HG03432 (cell line): ENCODE measurements around the gene MRGPRF.

ENCODE experiments used
- ATAC-seq: cut with Tn5 transposase; IDR thresholded peaks from one replicate; pipeline ENCODE4 v1.9.1; 2021; ENCODE audit warnings: mild to moderate bottlenecking, moderate library complexity; ENCODE audit not compliant: unreplicated experiment

The MRGPRF gene

DNA sequence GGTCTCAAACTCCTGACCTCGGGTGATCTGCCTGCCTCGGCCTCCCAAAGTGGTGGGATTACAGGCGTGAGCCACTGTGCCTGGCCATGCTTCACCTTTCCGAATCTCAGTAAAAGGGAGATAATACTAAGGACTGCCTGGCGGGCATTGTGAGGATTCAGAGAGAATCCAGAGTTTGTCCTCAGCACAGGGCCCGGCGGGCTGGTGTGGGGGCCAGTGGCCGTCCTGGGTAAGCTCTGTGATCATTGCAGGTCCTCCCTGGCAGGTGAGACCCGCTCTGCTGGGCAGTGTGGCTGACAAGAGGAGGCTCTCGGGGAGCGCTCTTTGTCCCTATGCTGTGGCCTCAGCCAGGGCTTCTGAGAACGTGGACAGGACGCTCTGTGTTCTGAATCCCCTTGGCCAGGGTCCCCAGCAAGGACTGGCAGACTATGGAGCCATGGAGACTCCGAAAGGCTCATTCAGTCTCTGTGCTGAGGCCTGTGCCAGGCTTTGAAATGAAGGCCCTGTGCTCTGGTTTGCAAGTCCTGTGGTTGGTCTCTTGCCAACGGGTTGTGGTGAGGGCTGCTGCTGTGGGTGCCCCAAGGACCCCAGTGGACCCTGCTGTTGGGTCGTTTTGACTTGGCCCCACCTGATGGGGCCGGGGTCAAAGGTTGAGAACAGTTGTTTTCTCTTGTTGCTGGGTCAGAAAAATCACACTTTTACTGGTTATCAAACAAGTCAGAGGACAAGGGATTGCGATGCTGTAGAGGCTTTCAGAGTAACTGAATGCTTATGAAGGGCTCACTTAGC, 37.7 kb upstream of the MRGPRF start:
- no peak for ATAC-seq

DNA sequence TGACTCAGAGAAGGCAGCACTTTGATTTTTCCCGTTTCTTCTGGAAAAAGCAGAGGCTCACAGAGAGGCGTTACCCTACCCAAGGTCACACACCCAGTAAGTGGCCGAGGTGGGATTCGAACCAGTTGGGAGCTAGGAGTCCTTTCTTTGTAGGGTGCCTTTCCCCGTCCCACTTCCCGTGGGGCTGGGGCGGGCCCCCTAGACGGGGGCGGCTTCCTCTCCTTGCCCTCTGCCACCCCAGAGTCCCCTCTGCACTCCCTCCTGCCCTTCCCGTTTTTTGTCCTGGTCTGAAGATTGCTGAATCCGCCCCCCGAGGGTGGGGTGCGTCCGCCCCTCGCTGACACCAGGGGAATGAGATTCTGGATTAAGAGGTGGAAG, 36.4 kb upstream of the MRGPRF start:
- ATAC-seq: no peak

DNA sequence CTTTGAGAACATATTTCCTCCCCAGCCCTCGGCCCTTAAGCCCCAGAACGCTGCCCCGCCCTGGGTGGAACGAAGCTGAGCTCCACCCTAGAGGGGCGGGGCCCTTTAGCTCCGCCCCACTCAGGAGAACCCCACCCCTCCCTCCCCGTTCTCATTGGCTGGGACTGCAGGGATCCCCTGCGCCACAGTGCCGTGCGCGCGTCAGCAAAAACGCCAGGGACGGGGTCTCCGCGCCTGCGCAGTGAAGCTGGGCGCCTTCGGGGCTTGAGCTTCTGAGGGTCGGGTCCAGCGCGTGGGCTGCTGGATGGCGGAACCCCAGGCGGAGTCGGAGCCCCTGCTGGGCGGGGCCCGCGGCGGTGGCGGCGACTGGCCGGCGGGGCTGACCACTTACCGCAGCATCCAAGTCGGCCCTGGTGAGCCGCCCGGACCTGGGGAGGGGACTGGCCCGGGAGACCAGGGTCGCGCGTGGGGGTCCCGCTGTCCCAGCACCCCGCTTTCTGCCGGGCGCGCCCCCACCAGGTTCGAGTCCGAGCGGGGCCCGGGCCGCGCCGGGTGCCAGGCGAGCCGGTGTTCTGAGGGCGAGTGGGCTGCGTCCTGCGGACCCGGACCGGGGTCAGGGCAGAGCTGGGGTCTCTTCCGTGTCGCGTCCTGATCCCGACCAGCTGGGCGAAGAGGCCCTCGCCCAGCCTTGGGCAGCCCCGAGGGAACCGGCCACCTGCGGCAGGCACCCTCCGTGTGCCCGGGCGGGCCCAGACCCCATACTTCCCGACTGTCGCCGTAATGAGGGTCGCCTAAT, 35.8 kb upstream of the MRGPRF start, which contains the start of gene TPCN2:
TPCN2 (plus strand) TSS at position 239 of the 796 bp plus-strand sequence; CDS start at position 305, 66 bp downstream.
- ATAC-seq: peak; percentile 82

DNA sequence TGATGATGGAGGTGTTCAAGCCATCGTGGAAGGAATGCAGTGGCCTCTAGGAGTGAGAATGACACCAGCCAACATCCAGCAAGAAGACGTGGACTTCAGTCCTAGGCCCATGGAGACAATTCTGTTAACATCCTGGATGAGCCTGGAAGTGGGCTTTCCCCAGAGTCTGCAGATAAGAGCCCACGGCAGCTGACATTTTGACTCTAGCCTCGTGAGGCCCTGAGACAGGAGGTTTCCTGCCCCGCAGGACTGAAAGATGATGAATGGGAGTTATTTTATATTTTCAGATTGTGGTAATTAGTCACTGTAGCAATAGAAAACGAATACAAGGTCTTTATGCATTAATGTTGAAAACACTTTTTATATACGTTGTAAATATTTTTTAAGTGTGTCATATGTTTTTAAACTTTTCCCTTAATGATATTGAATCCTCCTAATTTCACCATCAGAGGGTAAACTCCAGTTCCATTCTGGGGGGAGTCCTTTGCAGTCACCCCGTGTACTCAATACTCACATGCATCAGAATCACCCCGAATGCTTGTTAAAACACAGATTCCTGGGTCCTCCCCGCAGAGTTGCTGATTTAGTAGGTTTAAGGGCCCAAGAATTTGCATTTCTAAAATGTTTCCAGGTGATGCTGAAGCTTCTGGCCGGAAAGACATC, 35.1 kb upstream of the MRGPRF start:
- ATAC-seq: no peak

DNA sequence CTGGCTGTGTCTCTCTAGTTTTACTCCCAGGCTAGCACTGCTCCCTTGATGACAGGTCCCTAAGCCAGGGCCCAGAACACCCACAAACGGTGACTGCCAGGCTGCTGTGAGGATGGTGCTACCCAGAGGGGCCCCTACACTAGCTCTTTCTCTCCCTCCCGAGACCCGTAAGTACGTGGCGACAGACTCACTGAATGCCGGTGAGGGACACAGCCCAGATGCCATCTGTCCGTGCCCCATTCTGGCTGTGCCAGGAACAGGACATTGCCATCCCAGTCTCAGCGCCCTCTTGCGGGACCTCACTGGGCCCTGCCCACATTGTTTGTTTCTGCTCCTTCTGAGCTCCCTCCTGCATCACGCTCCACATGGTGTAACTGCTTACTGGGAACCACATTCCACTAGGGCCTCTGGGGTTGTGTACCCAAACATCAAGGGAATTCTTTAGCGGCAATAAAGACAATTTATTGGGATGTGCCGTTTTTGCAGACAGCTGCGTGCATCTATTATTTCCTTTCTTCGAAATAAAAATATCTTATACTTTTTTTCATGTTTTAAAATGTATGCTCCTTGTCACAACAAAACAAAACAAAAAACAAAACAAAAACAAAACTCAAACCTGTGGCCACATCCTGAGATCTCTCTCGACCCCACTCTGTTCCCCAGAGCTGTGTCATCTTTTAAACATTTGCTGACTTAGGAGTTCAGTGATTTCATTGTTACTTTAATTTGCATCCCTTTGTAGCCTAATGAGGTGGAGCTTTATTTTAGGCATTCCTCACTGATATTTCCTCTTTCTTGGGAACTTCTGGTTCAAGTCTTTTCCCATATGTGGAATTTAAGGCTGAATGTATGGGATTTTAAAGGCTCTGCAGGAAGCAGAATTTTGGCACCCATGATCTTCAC, 31.3 kb upstream of the MRGPRF start:
- ATAC-seq: no peak

DNA sequence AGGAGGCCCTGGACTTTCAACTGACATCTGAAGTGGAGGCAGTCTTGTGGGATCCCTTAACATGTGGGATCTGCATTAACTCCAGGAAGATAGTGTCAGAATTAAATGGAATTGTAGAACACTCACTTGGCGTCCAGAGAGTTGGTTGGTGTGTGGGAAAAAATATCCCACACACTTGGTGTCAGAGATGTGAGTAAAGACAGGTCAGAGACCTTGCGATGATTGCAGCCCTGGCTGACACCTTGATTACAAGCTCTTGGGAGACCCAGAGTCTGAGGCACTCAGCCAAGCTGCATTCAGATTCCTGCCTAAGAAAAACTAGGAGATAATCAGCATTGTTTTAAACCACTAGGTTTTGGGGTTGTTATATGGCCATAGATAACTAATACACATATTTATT, 28.5 kb upstream of the MRGPRF start:
- ATAC-seq: no peak

DNA sequence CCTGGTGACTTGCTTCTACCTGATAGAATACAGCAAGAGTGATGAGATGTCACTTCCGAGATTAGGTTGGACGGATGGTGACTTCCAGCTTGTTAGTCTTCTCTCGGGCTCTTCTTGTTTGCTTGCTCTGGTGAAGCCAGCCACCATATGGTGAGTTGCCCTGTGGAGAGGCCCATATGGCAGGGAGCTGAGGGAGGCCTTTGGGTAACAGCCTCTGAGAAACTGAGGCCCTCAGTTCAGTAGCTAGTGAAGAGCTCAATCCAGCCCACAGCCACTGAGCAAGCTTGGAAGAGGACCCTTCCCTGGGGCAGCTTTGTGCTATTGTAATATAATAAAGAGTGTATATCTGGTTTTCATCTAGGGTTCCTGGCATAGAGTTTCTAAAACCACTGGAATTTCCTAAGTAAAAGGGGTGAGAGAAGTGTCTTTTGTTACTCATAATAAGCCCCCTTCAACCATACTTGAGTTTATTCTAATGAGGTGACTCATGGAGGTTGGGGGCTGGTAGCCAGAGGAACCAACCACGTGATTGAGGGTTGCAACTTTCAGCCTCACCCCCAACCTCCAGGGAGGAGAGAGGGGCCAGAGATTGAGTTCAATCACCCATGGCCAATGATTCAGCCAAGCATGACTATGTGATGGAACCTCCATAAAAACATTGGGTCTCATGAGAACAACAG, 27.7 kb upstream of the MRGPRF start:
- no peak for ATAC-seq

DNA sequence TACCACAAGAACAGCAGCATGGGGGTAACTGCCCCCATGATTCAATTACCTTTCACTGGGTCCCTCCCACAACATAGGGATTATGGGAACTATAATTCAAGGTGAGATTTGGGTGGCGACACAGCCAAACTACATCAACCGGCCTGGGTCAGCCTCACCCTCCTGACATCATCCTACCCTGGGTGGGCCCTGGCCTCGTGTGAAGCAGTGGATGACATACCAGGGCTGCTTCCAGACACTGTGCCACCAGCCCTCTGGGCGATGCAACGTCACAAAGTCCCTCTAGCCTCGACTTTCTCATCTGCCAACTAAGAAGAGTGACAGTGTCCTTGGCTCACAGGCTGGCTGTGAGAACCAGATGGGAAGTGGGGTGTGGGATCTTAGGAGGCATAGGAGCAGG, 27.0 kb upstream of the MRGPRF start:
- no peak for ATAC-seq

DNA sequence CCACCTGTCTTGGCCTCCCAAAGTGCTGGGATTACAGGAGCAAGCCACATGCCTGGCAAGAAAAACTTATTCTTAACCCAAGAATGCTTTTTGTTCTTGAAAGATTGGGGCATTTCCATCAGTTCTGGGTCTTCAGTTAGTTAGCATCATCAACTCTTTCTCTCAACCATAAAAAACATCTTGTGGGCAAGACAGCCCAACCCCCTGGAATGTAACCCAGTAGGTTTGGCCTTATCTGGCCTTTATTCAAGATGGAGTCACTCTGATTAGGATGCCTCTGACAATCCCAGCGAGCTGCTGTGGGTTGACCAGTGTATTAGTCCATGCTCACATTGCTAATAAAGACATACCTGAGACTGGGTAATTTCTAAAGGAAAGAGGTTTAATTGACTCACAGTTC, 26.5 kb upstream of the MRGPRF start:
- ATAC-seq: no peak

DNA sequence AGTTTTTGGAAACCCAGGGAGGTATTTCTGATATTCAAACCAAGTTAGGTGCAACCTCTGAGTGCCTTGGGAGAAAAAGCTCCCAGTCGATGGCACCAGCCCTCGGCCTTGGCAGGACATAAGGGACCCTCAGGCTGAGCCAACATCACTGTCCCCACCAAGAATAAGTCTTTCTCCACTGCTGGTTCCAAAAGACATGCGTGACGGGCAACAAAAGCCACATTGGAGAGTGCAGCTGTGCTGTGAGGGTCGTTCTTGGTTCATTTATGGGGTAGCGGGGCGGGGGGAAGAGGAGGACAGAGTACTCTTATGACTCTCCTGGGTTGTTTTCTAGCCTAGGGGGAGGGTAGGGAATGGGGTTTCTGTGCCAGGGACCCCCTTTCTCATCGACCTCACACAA, 24.5 kb upstream of the MRGPRF start:
- no peak for ATAC-seq

DNA sequence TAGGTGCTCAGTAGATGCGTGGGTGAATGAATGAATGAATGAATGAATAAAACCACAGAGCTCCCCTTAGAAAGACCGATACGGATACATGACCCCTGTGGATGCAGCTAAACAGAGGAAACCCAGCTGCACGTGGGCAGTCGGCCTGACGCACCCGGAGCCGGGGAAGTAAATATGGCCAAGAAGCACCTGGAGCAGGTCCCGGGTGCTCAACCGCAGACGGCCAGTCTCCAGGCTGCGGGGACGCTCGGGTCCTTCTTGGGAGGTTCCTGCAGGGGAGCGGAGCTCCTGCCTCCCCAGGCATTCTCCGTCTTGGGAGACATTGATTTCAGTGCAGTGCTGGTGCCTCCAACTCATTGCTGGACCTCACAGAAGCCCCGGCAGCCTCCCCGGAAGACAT, 24.0 kb upstream of the MRGPRF start:
- no peak for ATAC-seq

DNA sequence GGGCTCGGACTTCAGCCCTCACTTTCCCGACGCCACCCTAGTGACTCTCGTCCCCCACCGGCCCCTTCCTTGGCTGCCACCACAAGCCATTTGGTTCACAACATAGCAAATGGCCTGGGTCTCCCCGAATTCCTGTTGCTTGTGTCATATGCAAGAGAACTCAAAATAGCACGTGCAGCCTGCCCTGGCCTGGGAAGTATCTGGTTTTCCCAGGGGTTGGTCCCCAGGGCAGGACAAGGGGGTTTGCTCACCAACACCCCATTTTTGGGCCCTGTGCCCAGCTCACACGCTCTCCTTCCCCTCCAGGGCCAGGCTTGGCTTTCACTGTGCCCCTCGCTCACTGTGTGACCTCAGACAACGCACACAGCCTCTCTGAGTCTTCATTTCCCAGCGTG, 22.9 kb upstream of the MRGPRF start:
- ATAC-seq: no peak

DNA sequence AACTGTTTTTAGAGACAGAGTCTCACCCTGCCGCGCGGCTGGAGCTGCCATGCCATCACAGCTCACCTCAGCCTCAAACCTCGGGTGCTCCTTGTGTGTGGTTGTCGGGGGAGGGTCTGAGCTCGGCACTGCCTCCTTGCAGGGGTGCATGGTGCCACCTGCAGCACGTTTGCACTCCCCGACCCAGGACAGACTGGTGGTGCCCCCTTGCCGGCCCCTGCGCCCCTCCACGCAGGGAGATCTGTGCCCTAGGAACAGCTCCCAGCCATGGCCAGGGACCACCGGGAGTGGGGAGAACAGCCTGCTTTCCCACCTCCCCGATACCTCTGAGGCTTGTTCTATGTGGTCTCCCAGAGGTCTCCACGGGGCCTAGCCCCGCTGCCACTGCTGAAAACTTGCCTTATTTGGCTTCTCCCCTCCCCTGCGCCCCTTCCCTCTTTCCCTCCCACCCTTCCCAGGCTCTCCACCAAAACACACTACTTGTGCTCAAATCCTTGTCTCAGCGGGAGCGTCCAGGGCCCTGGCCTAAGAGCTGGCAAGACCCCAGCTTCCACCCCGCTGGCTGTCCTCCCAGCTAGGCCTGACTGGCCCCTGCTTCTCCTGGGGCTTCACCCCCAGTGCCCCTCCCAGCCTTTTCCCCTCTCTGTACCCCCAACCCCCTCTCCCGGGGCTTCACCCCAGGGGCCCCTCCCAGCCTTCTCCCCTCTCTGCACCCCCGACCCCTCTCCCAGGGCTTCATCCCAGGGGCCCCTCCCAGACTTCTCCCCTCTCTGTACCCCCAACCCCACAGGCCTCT, 22.3 kb upstream of the MRGPRF start:
- no peak for ATAC-seq

DNA sequence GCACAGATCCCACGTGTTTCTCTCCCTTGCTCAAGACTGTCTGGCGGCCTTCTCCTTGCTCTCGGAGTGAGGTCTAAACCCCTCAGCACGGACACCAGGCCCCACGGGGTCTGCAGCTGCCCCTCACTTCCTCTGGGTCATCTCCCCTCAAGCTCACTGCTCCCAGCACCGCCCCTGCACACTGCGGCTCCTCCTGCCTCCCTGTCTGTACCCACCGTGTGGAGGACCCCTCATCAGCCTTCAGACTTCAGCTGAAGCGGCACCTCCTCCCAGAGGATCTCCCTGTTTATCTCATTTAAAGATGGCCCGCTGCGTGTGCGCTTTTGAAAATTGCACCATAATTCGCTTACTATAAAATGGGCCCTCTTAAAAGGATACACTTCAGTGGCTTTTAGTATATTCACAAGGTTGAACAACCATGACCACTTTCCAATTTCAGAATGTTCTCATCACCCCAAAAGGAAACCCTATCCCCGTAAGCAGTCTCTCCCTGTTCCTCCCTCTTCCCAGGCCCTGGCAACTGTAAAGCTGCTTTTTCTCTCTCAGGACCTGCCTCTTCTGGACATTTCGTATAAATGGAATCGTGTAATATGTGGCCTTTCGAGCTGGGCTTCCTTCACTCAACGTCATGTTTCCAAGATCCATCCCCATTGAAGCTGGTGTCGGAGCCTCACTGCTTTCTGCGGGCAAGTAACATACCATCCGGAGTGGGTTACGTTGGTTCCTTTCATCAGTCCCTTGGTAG, 21.2 kb upstream of the MRGPRF start:
- no peak for ATAC-seq

DNA sequence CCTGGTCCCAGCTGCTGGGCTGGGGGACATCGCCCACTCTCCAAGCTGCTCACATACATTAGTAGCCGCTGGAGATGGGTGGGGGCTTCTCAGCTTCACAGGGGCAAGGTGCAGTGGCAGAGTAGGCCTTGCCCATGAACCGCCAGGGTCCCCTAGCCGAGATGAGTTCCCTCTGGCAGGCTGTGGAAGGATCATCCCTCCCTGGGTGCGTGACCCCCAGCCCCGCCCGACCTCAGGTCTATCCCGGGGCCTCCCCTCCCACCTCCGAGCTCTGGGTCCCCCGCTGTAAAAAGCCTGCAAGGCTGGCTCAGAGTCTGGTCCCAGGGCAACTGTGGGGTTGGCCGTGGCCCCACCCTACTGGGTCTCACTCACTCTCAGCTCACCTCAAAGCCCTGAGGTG, 20.4 kb upstream of the MRGPRF start:
- ATAC-seq: no peak

DNA sequence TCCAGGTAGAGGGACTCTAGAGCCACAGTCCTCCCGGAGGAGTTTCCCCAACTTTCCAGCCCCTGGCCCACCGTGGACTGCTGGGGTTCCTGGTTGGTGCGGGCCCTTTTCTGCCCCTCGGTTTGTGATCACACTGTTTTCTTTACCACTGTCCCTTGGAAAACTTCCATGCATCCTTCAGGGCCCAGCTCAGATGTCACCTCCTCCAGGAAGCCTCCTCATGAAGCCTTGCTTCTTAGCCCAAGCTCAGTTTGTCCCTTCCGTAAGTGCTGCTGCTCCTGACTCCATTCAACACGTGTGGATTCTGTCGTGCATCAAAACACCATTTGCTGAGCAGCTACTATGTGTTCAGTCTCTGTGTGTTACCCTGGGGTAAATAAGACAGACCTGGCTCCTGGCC, 19.8 kb upstream of the MRGPRF start:
- no peak for ATAC-seq

DNA sequence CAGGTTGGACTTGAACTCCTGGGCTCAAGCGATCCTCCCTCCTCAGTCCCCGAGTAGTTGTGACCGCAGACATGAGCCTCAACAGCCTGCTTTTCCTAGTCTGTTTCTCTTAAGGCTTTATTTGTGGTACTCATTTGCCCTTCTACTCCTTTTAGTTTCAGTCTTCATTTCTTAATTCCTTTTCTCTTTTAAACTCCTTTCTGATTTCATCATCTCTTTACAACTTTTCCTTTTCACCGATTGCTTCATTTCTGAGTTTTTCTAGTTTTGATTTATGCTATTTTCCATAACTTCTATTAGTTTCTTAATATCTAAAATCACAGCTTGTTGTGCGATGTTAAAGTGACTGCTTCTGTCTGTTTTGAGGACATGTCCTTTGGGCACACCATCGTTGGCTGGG, 17.3 kb upstream of the MRGPRF start:
- no peak for ATAC-seq

DNA sequence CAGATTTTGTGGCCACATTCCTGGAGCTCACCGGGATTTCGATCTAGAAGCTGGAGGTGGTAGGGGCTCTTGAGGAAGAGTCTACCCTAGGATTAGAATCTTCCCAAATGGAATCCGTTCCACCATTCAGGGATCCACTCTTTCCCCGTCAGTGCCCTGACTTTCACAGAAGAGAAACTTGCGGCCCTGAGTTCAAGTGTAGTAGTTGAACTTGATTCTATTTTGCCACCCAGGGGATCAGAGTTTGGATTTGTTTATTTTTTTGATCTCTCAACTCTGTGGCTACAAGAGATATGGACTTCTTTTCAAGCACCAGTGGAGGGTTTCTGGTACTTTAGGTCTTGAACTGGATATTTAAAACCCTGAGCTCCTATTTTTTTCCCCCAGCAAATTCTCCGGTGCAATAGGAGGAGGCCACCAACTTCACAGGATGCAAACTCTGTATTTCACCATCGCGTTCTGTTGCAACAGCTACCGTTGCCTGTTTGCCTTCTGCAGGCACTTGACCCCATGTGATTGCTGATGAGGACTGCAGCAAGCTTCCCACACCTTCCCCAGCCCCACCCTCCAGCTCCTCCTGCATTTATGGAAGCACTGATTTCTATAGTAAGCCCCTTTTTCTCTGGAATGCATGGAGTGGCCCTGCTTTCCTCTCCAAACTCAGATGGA, 14.8 kb upstream of the MRGPRF start:
- no peak for ATAC-seq
